GM12878 (cell line): Measurements from ENCODE around the gene HIGD2B.
"Not testable (repeated sequence)": the region's sequence is repeated elsewhere in the genome, so short reads cannot be mapped to it uniquely, and the experiment has no call there.

Experiments used
- CEBPB ChIP-seq, 2 experiments: fragments of 150-350 bp in 1 of 2; IDR thresholded peaks; 2 replicates each; pipeline ENCODE4 v1.6.1; 2012 to 2014; ENCODE audit warnings: low read depth in 2 of 2, low read length in 2 of 2, borderline replicate concordance in 1 of 2, inconsistent platforms in 1 of 2
- CREB1 ChIP-seq: IDR thresholded peaks from 2 replicates; pipeline ENCODE4 v1.6.1; 2012; ENCODE audit warnings: low read depth, mild to moderate bottlenecking, inconsistent platforms
- CTCF ChIP-seq, 3 experiments: IDR thresholded peaks in 2 of 3; conservative IDR thresholded peaks in 1 of 3; 2 replicates each; pipeline ENCODE4 v1.5.1; 2011; ENCODE audit warnings: low read depth in 3 of 3, low read length in 3 of 3, mild to moderate bottlenecking in 3 of 3, control low read depth in 2 of 3, moderate library complexity in 2 of 3, inconsistent platforms in 1 of 3, mixed read lengths in 1 of 3; ENCODE audit not compliant: control insufficient read depth in 2 of 3, insufficient read depth in 1 of 3; ENCODE audit errors: extremely low read depth in 1 of 3
- EP300 ChIP-seq, 2 experiments: fragments of 150-350 bp in 1 of 2; IDR thresholded peaks; 2 replicates each; pipeline ENCODE4 v1.6.1; 2011 to 2012; ENCODE audit warnings: low read depth in 2 of 2, low read length in 2 of 2, borderline replicate concordance in 1 of 2, improper control_type of control experiment in 1 of 2, inconsistent platforms in 1 of 2; ENCODE audit not compliant: control insufficient read depth in 1 of 2
- JUND ChIP-seq: IDR thresholded peaks from 2 replicates; pipeline ENCODE4 v1.6.1; 2012; ENCODE audit warnings: low read depth, mild to moderate bottlenecking, low read length, improper control_type of control experiment, moderate library complexity
- NR2C1 ChIP-seq: fragments of 450-650 bp; IDR thresholded peaks from 2 replicates; pipeline ENCODE4 v1.6.1; 2017; ENCODE audit warnings: antibody characterized with exemption, mild to moderate bottlenecking, moderate library complexity
- SIN3A ChIP-seq: IDR thresholded peaks from 2 replicates; pipeline ENCODE4 v1.6.1; 2012; ENCODE audit warnings: low read depth, low read length, improper control_type of control experiment
- SP1 ChIP-seq: IDR thresholded peaks from one replicate; pipeline ENCODE4 v1.6.1; 2011; ENCODE audit warnings: low read depth, low read length
- TAF1 ChIP-seq: IDR thresholded peaks from 2 replicates; pipeline ENCODE4 v1.6.1; 2011; ENCODE audit warnings: mild to moderate bottlenecking, low read depth, low read length, borderline replicate concordance
- ZZZ3 ChIP-seq: IDR thresholded peaks from 2 replicates; pipeline ENCODE4 v1.6.1; 2011; ENCODE audit warnings: low read depth; ENCODE audit not compliant: control insufficient read depth, insufficient read length
- TF ChIP-seq, protein P1 (sequence below): fragments of 150-350 bp; IDR thresholded peaks from 2 replicates; pipeline ENCODE4 v1.6.1; 2016; ENCODE audit warnings: low read depth, low read length
- TF ChIP-seq, protein P2 (sequence below): IDR thresholded peaks from 2 replicates; pipeline ENCODE4 v1.6.1; 2012; ENCODE audit warnings: mild to moderate bottlenecking, low read depth, low read length
- TF ChIP-seq, protein P3 (sequence below): fragments of 450-650 bp; formaldehyde crosslinking; IDR thresholded peaks from 2 replicates; pipeline ENCODE4 v1.4.0; 2020; ENCODE audit warnings: mild to moderate bottlenecking, moderate library complexity

DNA sequence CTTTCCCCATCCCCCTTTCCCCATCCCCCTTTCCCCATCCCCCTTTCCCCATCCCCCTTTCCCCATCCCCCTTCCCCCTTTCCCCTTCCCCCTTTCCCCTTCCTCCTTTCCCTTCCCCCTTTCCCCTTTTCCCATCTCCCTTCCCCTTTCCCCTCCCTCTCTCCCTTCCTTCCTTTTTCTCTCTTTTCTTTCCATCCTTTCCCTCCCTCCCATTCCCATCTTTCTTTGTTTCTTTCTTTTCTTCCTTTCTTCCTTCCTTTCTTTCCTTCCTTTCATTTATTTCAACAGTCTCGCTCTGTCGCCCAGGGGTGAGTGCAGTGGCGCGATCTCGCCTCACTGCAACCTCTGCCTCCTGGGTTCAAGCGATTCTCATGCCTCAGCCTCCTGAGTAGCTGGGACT, 39.9 kb upstream of the HIGD2B start:
- TF ChIP-seq SP1; EP300 (IDR thresholded peaks at IDR 0.05; ENCODE audit: borderline replicate concordance in 1 of 2, control insufficient read depth in 1 of 2, low read depth in 2 of 2, low read length in 2 of 2); SIN3A; NR2C1; JUND; CEBPB (IDR thresholded peaks at IDR 0.05; ENCODE audit: borderline replicate concordance in 1 of 2, low read depth in 2 of 2, low read length in 2 of 2); CTCF (IDR thresholded peaks at IDR 0.05 in 2 of 3, conservative IDR thresholded peaks at IDR 0.05 in 1 of 3; ENCODE audit: control insufficient read depth in 2 of 3, extremely low read depth in 1 of 3, insufficient read depth in 1 of 3, low read depth in 3 of 3, low read length in 3 of 3); TAF1; CREB1; ZZZ3: not testable (repeated sequence)
- TF ChIP-seq, protein P1, sequence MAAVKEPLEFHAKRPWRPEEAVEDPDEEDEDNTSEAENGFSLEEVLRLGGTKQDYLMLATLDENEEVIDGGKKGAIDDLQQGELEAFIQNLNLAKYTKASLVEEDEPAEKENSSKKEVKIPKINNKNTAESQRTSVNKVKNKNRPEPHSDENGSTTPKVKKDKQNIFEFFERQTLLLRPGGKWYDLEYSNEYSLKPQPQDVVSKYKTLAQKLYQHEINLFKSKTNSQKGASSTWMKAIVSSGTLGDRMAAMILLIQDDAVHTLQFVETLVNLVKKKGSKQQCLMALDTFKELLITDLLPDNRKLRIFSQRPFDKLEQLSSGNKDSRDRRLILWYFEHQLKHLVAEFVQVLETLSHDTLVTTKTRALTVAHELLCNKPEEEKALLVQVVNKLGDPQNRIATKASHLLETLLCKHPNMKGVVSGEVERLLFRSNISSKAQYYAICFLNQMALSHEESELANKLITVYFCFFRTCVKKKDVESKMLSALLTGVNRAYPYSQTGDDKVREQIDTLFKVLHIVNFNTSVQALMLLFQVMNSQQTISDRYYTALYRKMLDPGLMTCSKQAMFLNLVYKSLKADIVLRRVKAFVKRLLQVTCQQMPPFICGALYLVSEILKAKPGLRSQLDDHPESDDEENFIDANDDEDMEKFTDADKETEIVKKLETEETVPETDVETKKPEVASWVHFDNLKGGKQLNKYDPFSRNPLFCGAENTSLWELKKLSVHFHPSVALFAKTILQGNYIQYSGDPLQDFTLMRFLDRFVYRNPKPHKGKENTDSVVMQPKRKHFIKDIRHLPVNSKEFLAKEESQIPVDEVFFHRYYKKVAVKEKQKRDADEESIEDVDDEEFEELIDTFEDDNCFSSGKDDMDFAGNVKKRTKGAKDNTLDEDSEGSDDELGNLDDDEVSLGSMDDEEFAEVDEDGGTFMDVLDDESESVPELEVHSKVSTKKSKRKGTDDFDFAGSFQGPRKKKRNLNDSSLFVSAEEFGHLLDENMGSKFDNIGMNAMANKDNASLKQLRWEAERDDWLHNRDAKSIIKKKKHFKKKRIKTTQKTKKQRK: not testable (repeated sequence)
- TF ChIP-seq, protein P2, sequence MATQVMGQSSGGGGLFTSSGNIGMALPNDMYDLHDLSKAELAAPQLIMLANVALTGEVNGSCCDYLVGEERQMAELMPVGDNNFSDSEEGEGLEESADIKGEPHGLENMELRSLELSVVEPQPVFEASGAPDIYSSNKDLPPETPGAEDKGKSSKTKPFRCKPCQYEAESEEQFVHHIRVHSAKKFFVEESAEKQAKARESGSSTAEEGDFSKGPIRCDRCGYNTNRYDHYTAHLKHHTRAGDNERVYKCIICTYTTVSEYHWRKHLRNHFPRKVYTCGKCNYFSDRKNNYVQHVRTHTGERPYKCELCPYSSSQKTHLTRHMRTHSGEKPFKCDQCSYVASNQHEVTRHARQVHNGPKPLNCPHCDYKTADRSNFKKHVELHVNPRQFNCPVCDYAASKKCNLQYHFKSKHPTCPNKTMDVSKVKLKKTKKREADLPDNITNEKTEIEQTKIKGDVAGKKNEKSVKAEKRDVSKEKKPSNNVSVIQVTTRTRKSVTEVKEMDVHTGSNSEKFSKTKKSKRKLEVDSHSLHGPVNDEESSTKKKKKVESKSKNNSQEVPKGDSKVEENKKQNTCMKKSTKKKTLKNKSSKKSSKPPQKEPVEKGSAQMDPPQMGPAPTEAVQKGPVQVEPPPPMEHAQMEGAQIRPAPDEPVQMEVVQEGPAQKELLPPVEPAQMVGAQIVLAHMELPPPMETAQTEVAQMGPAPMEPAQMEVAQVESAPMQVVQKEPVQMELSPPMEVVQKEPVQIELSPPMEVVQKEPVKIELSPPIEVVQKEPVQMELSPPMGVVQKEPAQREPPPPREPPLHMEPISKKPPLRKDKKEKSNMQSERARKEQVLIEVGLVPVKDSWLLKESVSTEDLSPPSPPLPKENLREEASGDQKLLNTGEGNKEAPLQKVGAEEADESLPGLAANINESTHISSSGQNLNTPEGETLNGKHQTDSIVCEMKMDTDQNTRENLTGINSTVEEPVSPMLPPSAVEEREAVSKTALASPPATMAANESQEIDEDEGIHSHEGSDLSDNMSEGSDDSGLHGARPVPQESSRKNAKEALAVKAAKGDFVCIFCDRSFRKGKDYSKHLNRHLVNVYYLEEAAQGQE: not testable (repeated sequence)
- TF ChIP-seq, protein P3, sequence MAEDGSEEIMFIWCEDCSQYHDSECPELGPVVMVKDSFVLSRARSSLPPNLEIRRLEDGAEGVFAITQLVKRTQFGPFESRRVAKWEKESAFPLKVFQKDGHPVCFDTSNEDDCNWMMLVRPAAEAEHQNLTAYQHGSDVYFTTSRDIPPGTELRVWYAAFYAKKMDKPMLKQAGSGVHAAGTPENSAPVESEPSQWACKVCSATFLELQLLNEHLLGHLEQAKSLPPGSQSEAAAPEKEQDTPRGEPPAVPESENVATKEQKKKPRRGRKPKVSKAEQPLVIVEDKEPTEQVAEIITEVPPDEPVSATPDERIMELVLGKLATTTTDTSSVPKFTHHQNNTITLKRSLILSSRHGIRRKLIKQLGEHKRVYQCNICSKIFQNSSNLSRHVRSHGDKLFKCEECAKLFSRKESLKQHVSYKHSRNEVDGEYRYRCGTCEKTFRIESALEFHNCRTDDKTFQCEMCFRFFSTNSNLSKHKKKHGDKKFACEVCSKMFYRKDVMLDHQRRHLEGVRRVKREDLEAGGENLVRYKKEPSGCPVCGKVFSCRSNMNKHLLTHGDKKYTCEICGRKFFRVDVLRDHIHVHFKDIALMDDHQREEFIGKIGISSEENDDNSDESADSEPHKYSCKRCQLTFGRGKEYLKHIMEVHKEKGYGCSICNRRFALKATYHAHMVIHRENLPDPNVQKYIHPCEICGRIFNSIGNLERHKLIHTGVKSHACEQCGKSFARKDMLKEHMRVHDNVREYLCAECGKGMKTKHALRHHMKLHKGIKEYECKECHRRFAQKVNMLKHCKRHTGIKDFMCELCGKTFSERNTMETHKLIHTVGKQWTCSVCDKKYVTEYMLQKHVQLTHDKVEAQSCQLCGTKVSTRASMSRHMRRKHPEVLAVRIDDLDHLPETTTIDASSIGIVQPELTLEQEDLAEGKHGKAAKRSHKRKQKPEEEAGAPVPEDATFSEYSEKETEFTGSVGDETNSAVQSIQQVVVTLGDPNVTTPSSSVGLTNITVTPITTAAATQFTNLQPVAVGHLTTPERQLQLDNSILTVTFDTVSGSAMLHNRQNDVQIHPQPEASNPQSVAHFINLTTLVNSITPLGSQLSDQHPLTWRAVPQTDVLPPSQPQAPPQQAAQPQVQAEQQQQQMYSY (CRISPR knock-in tag): not testable (repeated sequence)
